GM04504 (cell line): Measurements from ENCODE around the gene CLK3.
A peak's percentile ranks its signal among the peaks of the same experiment; 100 is the strongest.
"Not testable (repeated sequence)": the region's sequence is repeated elsewhere in the genome, so short reads cannot be mapped to it uniquely, and the experiment has no call there.

ENCODE experiments used
- DNase-seq: peaks from one replicate; pipeline ENCODE4 v3.0.0-alpha.2; 2012; ENCODE audit warnings: low read depth

CLK3 gene

DNA sequence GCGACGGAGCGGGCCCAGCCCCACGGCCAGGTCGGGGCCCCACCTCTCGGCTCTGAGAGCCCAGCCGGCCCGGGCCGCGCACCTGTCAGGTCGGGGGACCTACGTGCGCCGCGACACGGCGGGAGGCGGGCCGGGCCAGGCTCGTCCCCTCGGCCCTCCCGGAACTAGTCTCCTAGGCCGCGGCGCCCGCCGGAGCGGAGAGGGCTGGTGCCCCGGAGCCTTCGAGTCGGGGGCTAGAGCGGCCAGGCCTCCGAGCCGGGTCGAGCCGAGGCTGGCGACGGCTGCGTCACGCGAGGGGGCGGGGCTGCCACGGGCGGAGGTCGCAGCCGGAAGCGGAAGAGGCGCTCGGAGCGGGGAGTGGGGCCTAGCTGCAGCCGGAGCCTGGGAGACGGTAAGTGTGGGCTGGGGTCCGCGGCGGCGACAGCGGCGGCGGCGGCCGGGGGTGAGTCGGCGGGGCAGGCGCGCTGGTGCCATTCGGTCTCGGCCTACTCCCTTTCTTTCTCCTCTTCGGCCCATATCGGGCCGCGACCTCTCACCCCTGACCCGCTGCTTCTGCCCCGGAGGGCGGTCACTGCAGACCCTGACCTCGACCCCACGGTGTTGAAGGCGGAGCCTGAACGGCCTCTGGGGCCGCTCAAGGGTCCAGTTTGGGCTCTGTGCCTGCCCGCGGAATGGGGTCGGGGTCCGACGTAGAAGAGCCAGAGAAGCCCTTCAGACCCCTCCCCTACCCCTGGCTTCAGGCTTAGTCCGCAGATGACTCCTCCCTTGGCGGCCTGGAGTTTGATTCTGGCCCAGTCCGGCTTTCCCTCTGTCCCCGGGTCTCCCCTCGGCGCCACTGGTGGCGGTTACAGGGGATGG is at the start of gene CLK3:
TSS of gene CLK3 (plus strand) at position 329 of the 858 bp plus-strand sequence. CDS start 3,361 bp downstream, outside the sequence.
- peak; percentile 74 for DNase-seq

DNA sequence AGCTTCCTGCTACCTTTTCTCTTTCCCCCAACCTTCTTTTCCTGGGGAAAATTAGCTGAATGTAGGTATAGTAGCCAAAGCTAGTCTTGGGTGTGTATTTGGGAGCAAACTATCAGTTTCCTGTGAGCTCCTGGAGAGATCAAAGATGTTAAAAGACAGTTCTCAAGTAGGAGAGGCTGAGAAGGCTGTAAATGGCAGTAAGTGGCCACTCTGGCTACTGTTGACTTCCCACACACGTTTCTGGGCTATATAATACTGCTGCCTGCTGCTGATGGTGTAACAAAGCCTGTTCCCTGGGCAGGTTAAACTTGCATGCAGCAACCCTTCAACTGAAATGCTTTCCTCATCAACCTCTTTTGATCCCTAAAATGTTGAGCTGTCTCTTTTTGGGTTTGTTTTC is 47.0 kb upstream of the CLK3 start:
- no peak for DNase-seq

- DNase-seq, result no peak
These were observed 45.9 kb upstream of the CLK3 start for GRCh38 chr15:74569731-74570070.

GRCh38 chr15:74571191-74571590 is 44.4 kb upstream of the CLK3 start:
- no peak for DNase-seq

DNA sequence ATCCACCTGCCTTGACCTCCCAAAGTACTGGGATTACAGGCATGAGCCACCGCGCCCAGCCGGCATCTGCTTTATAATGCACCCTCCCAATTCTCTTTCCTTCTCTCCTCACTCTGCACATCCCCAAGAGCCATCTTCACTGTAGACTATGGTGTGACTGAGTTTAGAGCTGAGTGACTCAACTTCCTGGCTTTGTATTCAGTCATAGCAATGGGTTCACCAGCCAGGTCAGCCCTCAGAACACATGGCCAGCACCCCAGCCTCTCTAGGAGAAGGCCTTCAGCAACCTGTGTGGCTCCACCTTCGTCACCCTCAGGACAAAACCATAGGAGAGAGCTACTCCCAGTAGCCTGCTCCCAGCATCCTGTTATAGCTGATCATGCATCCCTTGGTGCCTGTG is 41.6 kb upstream of the CLK3 start:
- DNase-seq, result no peak

GRCh38 chr15:74578496-74578994 is 37.1 kb upstream of the CLK3 start:
- DNase-seq, result no peak

DNA sequence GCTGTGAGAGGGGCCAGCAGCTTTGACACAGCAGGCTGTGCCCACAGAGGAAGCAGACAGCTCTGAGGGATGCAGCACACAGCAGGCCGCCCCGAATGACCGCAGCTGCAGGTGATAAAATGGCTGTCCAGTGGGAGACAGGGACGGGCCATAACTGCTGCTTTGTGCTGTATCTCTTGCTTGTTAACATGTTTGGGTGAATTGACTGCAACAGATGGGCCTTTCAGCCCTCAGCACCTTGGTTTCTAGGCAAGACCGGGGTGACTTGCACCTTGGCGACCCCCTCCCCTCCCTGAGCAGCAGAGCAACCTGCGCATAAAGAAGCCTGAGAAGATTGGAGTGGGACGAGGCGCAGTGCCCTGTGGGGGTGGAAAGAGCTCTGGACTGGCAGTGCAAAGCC is 36.6 kb upstream of the CLK3 start:
- DNase-seq, result no peak

GRCh38 chr15:74580538-74581350 is 34.9 kb upstream of the CLK3 start:
- no peak for DNase-seq

DNA sequence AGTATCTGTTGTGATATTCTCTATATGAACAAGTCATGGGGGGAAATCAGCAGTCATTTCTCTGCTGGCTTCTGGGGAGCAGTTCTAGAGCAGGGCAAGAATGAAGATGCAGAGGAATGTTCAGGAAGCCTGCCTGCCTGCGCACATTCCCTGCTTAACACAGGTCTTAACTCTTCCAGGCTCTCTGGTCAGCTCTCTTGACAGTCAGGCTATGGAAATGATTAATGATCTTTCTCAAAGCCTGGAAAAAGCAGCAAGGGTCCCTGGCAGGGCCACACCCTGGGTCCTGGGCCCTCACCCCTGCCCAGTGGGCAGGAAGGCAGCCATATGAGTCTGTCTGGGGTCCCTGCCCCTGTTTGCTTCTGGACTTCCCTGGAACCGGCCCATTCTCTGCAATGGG is 31.4 kb upstream of the CLK3 start:
- no peak for DNase-seq

GRCh38 chr15:74584779-74585178 is 30.9 kb upstream of the CLK3 start:
- DNase-seq, result no peak

- no peak for DNase-seq
These were observed 30.4 kb upstream of the CLK3 start for GRCh38 chr15:74585191-74585590.

DNA sequence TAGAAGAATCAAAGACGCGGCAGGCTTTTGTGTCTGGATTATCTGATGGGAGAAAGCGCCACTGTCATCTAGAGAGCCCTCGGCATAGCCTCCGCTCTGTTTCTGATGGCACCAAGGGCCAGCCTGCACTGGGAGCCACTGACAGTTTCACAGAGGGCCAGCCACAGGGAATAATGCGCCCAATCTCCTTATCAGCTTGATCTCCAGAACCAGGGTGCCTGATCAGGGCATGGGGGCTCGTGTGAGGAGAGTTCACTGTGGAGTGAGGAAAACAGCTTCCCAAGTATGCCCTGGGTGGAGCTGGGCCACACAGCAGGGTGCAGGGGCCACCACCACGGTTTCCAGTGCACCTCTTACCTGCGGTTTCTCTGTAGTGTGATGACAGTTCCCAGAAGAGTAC is 29.8 kb upstream of the CLK3 start:
- no peak for DNase-seq

GRCh38 chr15:74589826-74590225 is 25.8 kb upstream of the CLK3 start:
- DNase-seq, result no peak

GRCh38 chr15:74592222-74592621 is 23.4 kb upstream of the CLK3 start:
- no peak for DNase-seq

- DNase-seq, result no peak
These were observed 22.5 kb upstream of the CLK3 start for GRCh38 chr15:74593122-74593521.

- no peak for DNase-seq
These were observed 21.2 kb upstream of the CLK3 start for GRCh38 chr15:74594455-74594854.

GRCh38 chr15:74595271-74595670 is 20.4 kb upstream of the CLK3 start:
- DNase-seq, result no peak

GRCh38 chr15:74596736-74597135 is 18.9 kb upstream of the CLK3 start:
- not testable (repeated sequence) for DNase-seq

DNA sequence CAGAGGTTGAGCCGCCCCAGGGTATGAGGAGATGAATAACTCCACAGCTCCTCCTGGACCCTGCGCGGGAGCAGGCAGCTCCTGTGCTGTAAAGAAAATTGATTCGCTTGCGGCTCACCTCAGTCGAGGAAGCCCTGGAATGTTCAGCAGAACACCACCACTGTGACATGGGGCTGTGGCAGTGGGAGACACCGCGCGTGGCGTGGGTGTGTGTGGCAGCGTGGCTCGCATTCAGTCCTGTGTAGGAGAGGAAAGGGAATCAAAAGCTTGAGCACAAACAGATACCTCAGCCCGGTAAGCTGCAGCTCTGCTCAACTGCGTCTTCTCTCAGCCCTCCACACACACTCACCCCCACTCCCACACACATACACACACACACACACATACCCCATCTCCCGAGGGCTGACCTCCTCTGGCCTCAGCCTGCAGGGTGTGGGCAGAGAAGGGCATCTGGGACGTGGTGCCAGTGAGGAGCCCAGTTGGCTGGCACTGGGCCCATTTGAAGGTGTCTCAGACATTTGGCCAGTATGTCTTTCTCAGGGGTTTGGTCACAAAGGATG is 18.4 kb upstream of the CLK3 start:
- not testable (repeated sequence) for DNase-seq

DNA sequence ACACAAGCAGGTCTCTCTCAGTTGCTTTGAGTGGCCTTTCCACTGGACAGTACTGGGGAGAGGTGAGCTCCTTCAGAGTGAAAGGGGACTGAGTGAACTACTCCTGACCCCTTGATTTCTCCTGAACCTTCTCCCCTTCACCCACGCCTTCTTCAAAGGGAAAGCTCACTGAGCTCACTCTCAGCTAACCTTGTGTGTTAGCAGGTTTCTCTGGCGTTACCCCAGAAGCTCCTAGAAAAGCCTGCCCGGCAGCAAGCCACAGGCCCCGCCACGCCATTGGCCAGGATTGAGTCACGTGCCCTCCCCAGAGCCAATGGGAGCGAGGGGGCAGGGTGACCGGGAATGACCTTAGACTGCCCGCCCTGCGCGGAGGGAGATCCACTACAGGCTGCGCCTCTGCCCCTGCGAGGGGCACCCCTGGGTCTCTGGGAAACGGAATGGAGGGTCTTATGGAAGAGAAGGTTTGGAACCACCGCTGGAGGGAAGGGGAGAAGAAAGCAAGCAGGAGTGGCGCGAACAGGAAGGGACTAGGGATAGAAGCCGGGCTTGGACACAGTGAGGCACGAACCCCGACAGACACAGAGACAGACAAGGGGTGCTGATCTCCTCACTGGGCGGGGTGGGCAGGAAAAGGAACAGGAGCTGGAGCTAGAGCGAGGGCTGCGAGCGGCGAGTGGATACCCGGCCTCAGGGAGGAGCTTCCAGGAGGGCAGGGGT is 17.4 kb upstream of the CLK3 start:
- DNase-seq, result peak; percentile 73

DNA sequence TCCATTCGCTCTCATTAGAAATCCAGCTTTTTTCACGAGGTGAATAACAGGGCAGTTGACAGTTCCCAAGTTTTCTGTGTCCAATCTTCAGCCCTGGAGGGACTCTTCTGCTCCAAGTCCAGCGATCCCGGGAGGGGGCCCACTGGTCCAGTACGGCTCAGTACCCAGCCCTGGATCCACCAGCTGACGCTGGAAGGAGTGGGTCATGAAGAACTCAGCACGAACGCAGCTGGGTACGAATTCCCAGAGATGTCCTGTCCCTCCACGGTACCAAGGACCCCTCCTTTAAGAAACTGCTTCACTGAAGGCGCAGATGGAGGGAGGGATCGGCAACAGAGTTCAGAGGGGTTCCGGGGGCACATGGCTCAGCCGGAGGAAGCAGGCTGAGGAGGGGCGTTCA is 16.5 kb upstream of the CLK3 start:
- no peak for DNase-seq
